Non-pigmented ciliary epithelial cell (primary cell): ENCODE data around the gene SPARCL1.
"Not testable (repeated sequence)": the region's sequence is repeated elsewhere in the genome, so short reads cannot be mapped to it uniquely, and the experiment has no call there.

ENCODE experiments used
- DNase-seq: peaks from one replicate; pipeline ENCODE4 v3.0.0-alpha.2; 2010; ENCODE audit warnings: low read depth

The SPARCL1 gene

GRCh38 chr4:87499403-87500091, 29.6 kb downstream of the SPARCL1 start:
- DNase-seq = no peak

- no peak for DNase-seq
These were observed 30.7 kb downstream of the SPARCL1 start for GRCh38 chr4:87498446-87498900.

GRCh38 chr4:87497578-87497977, 31.6 kb downstream of the SPARCL1 start:
- no peak for DNase-seq

- DNase-seq = no peak
These were observed 32.0 kb downstream of the SPARCL1 start for GRCh38 chr4:87497159-87497558.

GRCh38 chr4:87493115-87493514, 36.1 kb downstream of the SPARCL1 start:
- DNase-seq = no peak

- not testable (repeated sequence) for DNase-seq
These were observed 37.3 kb downstream of the SPARCL1 start for GRCh38 chr4:87491851-87492250.

- no peak for DNase-seq
These were observed 37.7 kb downstream of the SPARCL1 start for GRCh38 chr4:87491436-87491835.

GRCh38 chr4:87490664-87491369, 38.4 kb downstream of the SPARCL1 start:
- DNase-seq = no peak

GRCh38 chr4:87489678-87490077, 39.5 kb downstream of the SPARCL1 start:
- DNase-seq = no peak

GRCh38 chr4:87488666-87489065, 40.5 kb downstream of the SPARCL1 start:
- DNase-seq = not testable (repeated sequence)

- not testable (repeated sequence) for DNase-seq
These were observed 45.9 kb downstream of the SPARCL1 start for GRCh38 chr4:87483247-87483646.

- DNase-seq = no peak
These were observed 47.8 kb downstream of the SPARCL1 start for GRCh38 chr4:87481377-87481776.

- DNase-seq = no peak
These were observed 50.4 kb downstream of the SPARCL1 start for GRCh38 chr4:87478732-87479250.

GRCh38 chr4:87476934-87477333, 52.2 kb downstream of the SPARCL1 start:
- DNase-seq = no peak

GRCh38 chr4:87469390-87469789, 59.8 kb downstream of the SPARCL1 start:
- no peak for DNase-seq

- DNase-seq = peak; percentile 17
These were observed 63.3 kb downstream of the SPARCL1 start for GRCh38 chr4:87465739-87466366.

- no peak for DNase-seq
These were observed 67.1 kb downstream of the SPARCL1 start for GRCh38 chr4:87462102-87462501.

GRCh38 chr4:87461281-87461700, 67.9 kb downstream of the SPARCL1 start:
- peak; percentile 19 for DNase-seq

GRCh38 chr4:87458913-87459312, 70.3 kb downstream of the SPARCL1 start:
- no peak for DNase-seq

GRCh38 chr4:87451537-87451936, 77.6 kb downstream of the SPARCL1 start:
- DNase-seq = no peak

GRCh38 chr4:87446375-87446774, 82.8 kb downstream of the SPARCL1 start:
- DNase-seq = not testable (repeated sequence)

- no peak for DNase-seq
These were observed 83.2 kb downstream of the SPARCL1 start for GRCh38 chr4:87445964-87446363.

- DNase-seq = no peak
These were observed 84.4 kb downstream of the SPARCL1 start for GRCh38 chr4:87444741-87445140.
